GM12878 (cell line): ENCODE data around the gene LDHAL6B.

Experiments used
- CTCF ChIP-seq, 3 experiments: IDR thresholded peaks in 2 of 3; conservative IDR thresholded peaks in 1 of 3; 2 replicates each; pipeline ENCODE4 v1.5.1; 2011; ENCODE audit warnings: low read depth in 3 of 3, low read length in 3 of 3, mild to moderate bottlenecking in 3 of 3, control low read depth in 2 of 3, moderate library complexity in 2 of 3, inconsistent platforms in 1 of 3, mixed read lengths in 1 of 3; ENCODE audit not compliant: control insufficient read depth in 2 of 3, insufficient read depth in 1 of 3; ENCODE audit errors: extremely low read depth in 1 of 3
- HDAC6 ChIP-seq: fragments of 200-600 bp; sonication (generic); IDR thresholded peaks from one replicate; pipeline ENCODE4 v1.8.0; 2017; ENCODE audit warnings: antibody characterized with exemption; ENCODE audit not compliant: unreplicated experiment
- JUND ChIP-seq: IDR thresholded peaks from 2 replicates; pipeline ENCODE4 v1.6.1; 2012; ENCODE audit warnings: low read depth, mild to moderate bottlenecking, low read length, improper control_type of control experiment, moderate library complexity
- MAX ChIP-seq: IDR thresholded peaks from 2 replicates; pipeline ENCODE4 v1.6.1; 2012; ENCODE audit warnings: low read depth, low read length, improper control_type of control experiment
- NFYB ChIP-seq: IDR thresholded peaks from 2 replicates; pipeline ENCODE4 v1.6.1; 2011; ENCODE audit warnings: low read depth, mild to moderate bottlenecking, low read length, improper control_type of control experiment, moderate library complexity; ENCODE audit not compliant: insufficient read depth
- POLR2A ChIP-seq: IDR thresholded peaks from 2 replicates; pipeline ENCODE4 v1.6.1; 2011; ENCODE audit warnings: low read depth, mild to moderate bottlenecking, low read length
- POLR2AphosphoS2 ChIP-seq: IDR thresholded peaks from 2 replicates; pipeline ENCODE4 v1.6.1; 2011; ENCODE audit warnings: low read depth, mild to moderate bottlenecking, low read length, improper control_type of control experiment, moderate library complexity
- SIN3A ChIP-seq: IDR thresholded peaks from 2 replicates; pipeline ENCODE4 v1.6.1; 2012; ENCODE audit warnings: low read depth, low read length, improper control_type of control experiment
- SP1 ChIP-seq: IDR thresholded peaks from one replicate; pipeline ENCODE4 v1.6.1; 2011; ENCODE audit warnings: low read depth, low read length
- SRF ChIP-seq, 2 experiments: IDR thresholded peaks; 2 replicates each; pipeline ENCODE4 v1.6.1; 2011; ENCODE audit warnings: low read depth in 2 of 2, low read length in 2 of 2, mild to moderate bottlenecking in 1 of 2, moderate library complexity in 1 of 2
- TF ChIP-seq, protein P1 (sequence below): IDR thresholded peaks from 2 replicates; pipeline ENCODE4 v1.6.1; 2011; ENCODE audit warnings: mild to moderate bottlenecking, low read depth, low read length, moderate library complexity; ENCODE audit not compliant: insufficient replicate concordance
- TF ChIP-seq, protein P2 (sequence below): IDR thresholded peaks from 2 replicates; pipeline ENCODE4 v1.6.1; 2011; ENCODE audit warnings: borderline replicate concordance, low read depth, mild to moderate bottlenecking, moderate library complexity, mixed read lengths, low read length; ENCODE audit not compliant: insufficient read depth; ENCODE audit errors: extremely low read length

- no peak for TF ChIP-seq CTCF (IDR thresholded peaks at IDR 0.05 in 2 of 3, conservative IDR thresholded peaks at IDR 0.05 in 1 of 3; ENCODE audit: control insufficient read depth in 2 of 3, extremely low read depth in 1 of 3, insufficient read depth in 1 of 3, low read depth in 3 of 3, low read length in 3 of 3)
- TF ChIP-seq, protein P1, sequence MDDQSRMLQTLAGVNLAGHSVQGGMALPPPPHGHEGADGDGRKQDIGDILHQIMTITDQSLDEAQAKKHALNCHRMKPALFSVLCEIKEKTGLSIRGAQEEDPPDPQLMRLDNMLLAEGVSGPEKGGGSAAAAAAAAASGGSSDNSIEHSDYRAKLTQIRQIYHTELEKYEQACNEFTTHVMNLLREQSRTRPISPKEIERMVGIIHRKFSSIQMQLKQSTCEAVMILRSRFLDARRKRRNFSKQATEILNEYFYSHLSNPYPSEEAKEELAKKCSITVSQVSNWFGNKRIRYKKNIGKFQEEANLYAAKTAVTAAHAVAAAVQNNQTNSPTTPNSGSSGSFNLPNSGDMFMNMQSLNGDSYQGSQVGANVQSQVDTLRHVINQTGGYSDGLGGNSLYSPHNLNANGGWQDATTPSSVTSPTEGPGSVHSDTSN, result no peak
- TF ChIP-seq POLR2A, result no peak
- no peak for TF ChIP-seq SP1
- no peak for TF ChIP-seq HDAC6
- no peak for TF ChIP-seq NFYB
- TF ChIP-seq POLR2AphosphoS2, result no peak
- no peak for TF ChIP-seq JUND
- no peak for TF ChIP-seq MAX
- no peak for TF ChIP-seq SRF (IDR thresholded peaks at IDR 0.05; ENCODE audit: low read depth in 2 of 2, low read length in 2 of 2)
- TF ChIP-seq SIN3A, result no peak
- TF ChIP-seq, protein P2, sequence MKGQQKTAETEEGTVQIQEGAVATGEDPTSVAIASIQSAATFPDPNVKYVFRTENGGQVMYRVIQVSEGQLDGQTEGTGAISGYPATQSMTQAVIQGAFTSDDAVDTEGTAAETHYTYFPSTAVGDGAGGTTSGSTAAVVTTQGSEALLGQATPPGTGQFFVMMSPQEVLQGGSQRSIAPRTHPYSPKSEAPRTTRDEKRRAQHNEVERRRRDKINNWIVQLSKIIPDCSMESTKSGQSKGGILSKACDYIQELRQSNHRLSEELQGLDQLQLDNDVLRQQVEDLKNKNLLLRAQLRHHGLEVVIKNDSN, result no peak
These were observed 31.3 kb downstream of the LDHAL6B start for GRCh38 chr15:59237924-59238331.
